HL-60 (cell line): ENCODE data around the gene GNAL.

Experiments
- DNase-seq, 2 experiments: peaks; one replicate each; pipeline ENCODE4 v3.0.0-alpha.2; 2010 to 2020; ENCODE audit warnings: low read depth in 1 of 2, low spot score in 1 of 2
- H3K27ac ChIP-seq: fragments of 250-450 bp; sonication (Bioruptor Pico); replicated peaks from 2 replicates; pipeline ENCODE4 v1.5.1; 2020; ENCODE audit warnings: mild to moderate bottlenecking, moderate library complexity
- H3K27me3 ChIP-seq: fragments of 250-450 bp; sonication (Bioruptor Pico); 2 replicates; pipeline ENCODE4 v1.5.1; 2021; ENCODE audit warnings: mild to moderate bottlenecking, moderate library complexity; ENCODE audit not compliant: insufficient read depth, poor library complexity, severe bottlenecking
- H3K4me3 ChIP-seq: replicated peaks from 2 replicates; pipeline ENCODE4 v1.5.1; 2011; ENCODE audit warnings: mild to moderate bottlenecking, control low read depth, low read length; ENCODE audit not compliant: insufficient read depth
- CTCF ChIP-seq: IDR thresholded peaks from one replicate; pipeline ENCODE4 v1.5.1; 2011; ENCODE audit warnings: low read length, control low read depth, inconsistent platforms; ENCODE audit not compliant: insufficient read depth
- GABPA ChIP-seq: IDR thresholded peaks from 2 replicates; pipeline ENCODE4 v1.6.1; 2012; ENCODE audit warnings: low read depth
- POLR2AphosphoS5 ChIP-seq: IDR thresholded peaks from 2 replicates; pipeline ENCODE4 v1.6.1; 2012; ENCODE audit warnings: low read depth
- REST ChIP-seq: IDR thresholded peaks from 2 replicates; pipeline ENCODE4 v1.6.1; 2012; ENCODE audit warnings: low read depth; ENCODE audit not compliant: insufficient replicate concordance
- SPI1 ChIP-seq: IDR thresholded peaks from 2 replicates; pipeline ENCODE4 v1.6.1; 2012; ENCODE audit warnings: low read depth, mild to moderate bottlenecking, borderline replicate concordance

Gene GNAL

GRCh38 chr18:11849279-11849678, 160.2 kb downstream of the GNAL start:
- Histone ChIP-seq H3K27me3 (no peaks in the 10 kb centered on the region), H3K4me3 (no peak overlapping the region), H3K27ac (no peak overlapping the region)
- DNase-seq: no peak
- TF ChIP-seq CTCF: no peak
- TF ChIP-seq POLR2AphosphoS5: no peak
- no peak for TF ChIP-seq SPI1
- TF ChIP-seq REST: no peak
- TF ChIP-seq GABPA: no peak

- peak; percentile 66 to 82 for DNase-seq
- H3K4me3 ChIP-seq: peak overlapping the region; percentile 72
- no peaks in the 10 kb centered on the region for H3K27me3 ChIP-seq
- no peak for TF ChIP-seq CTCF
- TF ChIP-seq POLR2AphosphoS5: peak; percentile 78
- TF ChIP-seq REST: peak; percentile 46
- peak overlapping the region; percentile 91 for H3K27ac ChIP-seq
Measured at GRCh38 chr18:11849841-11850634, 161.0 kb downstream of the GNAL start.

DNA sequence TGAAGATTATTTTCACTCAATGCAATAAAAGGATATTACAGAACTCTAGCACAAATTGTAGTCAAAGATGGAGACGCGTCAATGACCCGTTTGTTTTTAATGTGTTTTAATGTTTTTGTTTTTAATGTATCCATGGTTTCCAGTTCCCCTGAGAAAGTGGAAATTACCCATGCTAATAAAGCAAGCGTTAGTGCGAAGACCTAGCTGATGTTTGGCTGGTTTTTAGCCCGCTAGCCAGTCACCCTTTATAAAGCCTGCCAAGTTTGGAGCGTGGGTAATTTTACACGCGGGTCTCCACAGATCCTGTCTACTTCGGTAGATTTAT, 161.7 kb downstream of the GNAL start:
- peak overlapping the region; percentile 91 for H3K27ac ChIP-seq
- H3K4me3 ChIP-seq: peak overlapping the region; percentile 72
- no peaks in the 10 kb centered on the region for H3K27me3 ChIP-seq
- DNase-seq: peak in 1 of 2 experiments; percentile 29
- TF ChIP-seq CTCF (no peak), POLR2AphosphoS5 (no peak), SPI1 (no peak), REST (no peak), GABPA (no peak)
